Liver (tissue), 9 donors: ENCODE data around the gene ATP13A2. TPM values are rescaled to one million over a fixed set of nuclear protein-coding genes. Genes with fewer than 3 reads are reported as not detected.

Experiments used
- DNase-seq: peaks from one replicate; pipeline ENCODE4 v3.0.0-alpha.2; 2017; ENCODE audit warnings: low spot score
- H3K27ac ChIP-seq, 2 donors: one replicate each; pipeline ENCODE4 v1.7.0; 2013; ENCODE audit warnings: inconsistent platforms in 2 of 2, low read length in 2 of 2, control low read depth in 1 of 2, low read depth in 1 of 2, mild to moderate bottlenecking in 1 of 2
- H3K27me3 ChIP-seq, 4 donors: one replicate each; pipeline versions ENCODE4 v1.6.1 to v1.7.0; 2013; ENCODE audit warnings: low read length in 3 of 4, inconsistent platforms in 1 of 4, mild to moderate bottlenecking in 1 of 4, moderate library complexity in 1 of 4; ENCODE audit not compliant: control insufficient read depth in 4 of 4, insufficient read depth in 4 of 4
- H3K36me3 ChIP-seq, 4 donors: one replicate each; pipeline versions ENCODE4 v1.6.1 to v1.7.0; 2013; ENCODE audit warnings: low read length in 3 of 4, mild to moderate bottlenecking in 3 of 4, low read depth in 1 of 4, moderate library complexity in 1 of 4; ENCODE audit not compliant: control insufficient read depth in 4 of 4, insufficient read depth in 3 of 4
- H3K4me1 ChIP-seq, 4 donors: one replicate each; pipeline versions ENCODE4 v1.6.1 to v1.7.0; 2013; ENCODE audit warnings: low read length in 3 of 4, mild to moderate bottlenecking in 3 of 4, moderate library complexity in 1 of 4; ENCODE audit not compliant: control insufficient read depth in 4 of 4, insufficient read depth in 4 of 4
- H3K4me3 ChIP-seq, 3 donors: one replicate each; pipeline versions ENCODE4 v1.6.1 to v1.7.0; 2013; ENCODE audit warnings: low read length in 3 of 3, control low read depth in 1 of 3, low read depth in 1 of 3, mild to moderate bottlenecking in 1 of 3
- H3K9ac ChIP-seq, 2 donors: one replicate each; pipeline ENCODE4 v1.7.0; 2013; ENCODE audit warnings: low read length in 2 of 2, mild to moderate bottlenecking in 2 of 2, moderate library complexity in 2 of 2, control low read depth in 1 of 2, low read depth in 1 of 2
- H3K9me3 ChIP-seq, 4 donors: one replicate each; pipeline versions ENCODE4 v1.6.1 to v1.7.0; 2013; ENCODE audit warnings: low read length in 3 of 4; ENCODE audit not compliant: control insufficient read depth in 4 of 4
- ATF3 ChIP-seq: IDR thresholded peaks from 2 replicates; pipeline ENCODE4 v1.6.1; 2016; ENCODE audit warnings: antibody characterized with exemption
- EGR1 ChIP-seq, 2 donors: IDR thresholded peaks; 2 replicates each; pipeline ENCODE4 v1.6.1; 2016 to 2018; ENCODE audit warnings: antibody characterized with exemption in 2 of 2, low read depth in 2 of 2
- FOXA1 ChIP-seq: IDR thresholded peaks from 2 replicates; pipeline ENCODE4 v1.6.1; 2016; ENCODE audit warnings: antibody characterized with exemption
- FOXA2 ChIP-seq: IDR thresholded peaks from 2 replicates; pipeline ENCODE4 v1.6.1; 2016; ENCODE audit warnings: antibody characterized with exemption
- GABPA ChIP-seq, 2 donors: IDR thresholded peaks in 1 of 2; conservative IDR thresholded peaks in 1 of 2; 2 replicates each; pipeline ENCODE4 v1.6.1; 2016; ENCODE audit warnings: antibody characterized with exemption in 2 of 2, mild to moderate bottlenecking in 1 of 2, moderate library complexity in 1 of 2
- HNF4G ChIP-seq: IDR thresholded peaks from 2 replicates; pipeline ENCODE4 v1.6.1; 2016; ENCODE audit warnings: antibody characterized with exemption
- JUND ChIP-seq, 2 donors: IDR thresholded peaks; 2 replicates each; pipeline ENCODE4 v1.6.1; 2016; ENCODE audit warnings: antibody characterized with exemption in 2 of 2
- MAX ChIP-seq: IDR thresholded peaks from 2 replicates; pipeline ENCODE4 v1.6.1; 2016; ENCODE audit warnings: antibody characterized with exemption
- NR2F2 ChIP-seq: IDR thresholded peaks from 2 replicates; pipeline ENCODE4 v1.6.1; 2016; ENCODE audit warnings: antibody characterized with exemption
- RAD21 ChIP-seq, 2 donors: IDR thresholded peaks; 2 replicates each; pipeline ENCODE4 v1.6.1; 2016; ENCODE audit warnings: antibody characterized with exemption in 2 of 2, mild to moderate bottlenecking in 2 of 2
- REST ChIP-seq: IDR thresholded peaks from 2 replicates; pipeline ENCODE4 v1.6.1; 2016; ENCODE audit warnings: antibody characterized with exemption, mild to moderate bottlenecking
- RXRA ChIP-seq, 2 donors: IDR thresholded peaks; 2 replicates each; pipeline ENCODE4 v1.6.1; 2017 to 2018; ENCODE audit warnings: antibody characterized with exemption in 2 of 2, mild to moderate bottlenecking in 1 of 2
- SP1 ChIP-seq: IDR thresholded peaks from 2 replicates; pipeline ENCODE4 v1.6.1; 2018; ENCODE audit warnings: antibody characterized with exemption, mild to moderate bottlenecking
- ZBTB33 ChIP-seq: IDR thresholded peaks from 2 replicates; pipeline ENCODE4 v1.6.1; 2016; ENCODE audit warnings: antibody characterized with exemption
- WGBS: extraction: QIAGEN DNeasy Blood & Tissue Kit; methylation state at CpG from one replicate; pipeline ENCODE4 v1.1.7; 2013; 5-methylcytosine and 5-hydroxymethylcytosine counted together
- polyA plus RNA-seq, 2 donors: library from polyadenylated mRNA; stranded (reverse) in 1 of 2; unstranded in 1 of 2; fragments of 200-250 nt in 1 of 2; fragments of >200 nt in 1 of 2; fragmentation: Nextera tagmentation in 1 of 2; extraction: Ambion mirVana in 1 of 2; gene quantifications; one replicate each; pipeline versions ENCODE4 v1.2.1 to v1.2.3, GENCODE V29; 2013 to 2015
- total RNA-seq, 2 donors: library from RNA; depleted of rRNA; stranded (reverse); fragments of >200 nt; gene quantifications; one replicate each; pipeline ENCODE4 v1.2.3, GENCODE V29; 2014
- TF ChIP-seq, protein P1 (sequence below): fragments of 150-350 bp; IDR thresholded peaks from 2 replicates; pipeline ENCODE4 v1.5.1; 2017; ENCODE audit warnings: improper control_type of control experiment, low read depth, low read length; ENCODE audit not compliant: missing input control
- donor health status: healthy.
- donor health status: healthy.
- donor health status: healthy.
- donor health status: healthy.
- donor health status: healthy.

ATP13A2 gene
- total and polyA plus RNA-seq, 4 donors = 2.4 to 12.2 (median 8.1) TPM

- Histone ChIP-seq H3K4me1 (no peaks in the 10 kb centered on the region), H3K27ac (no peak overlapping the region), H3K4me3 (no peak overlapping the region), H3K9me3 (no peaks in the 10 kb centered on the region), H3K36me3 (no peaks in the 10 kb centered on the region), H3K9ac (no peak overlapping the region), H3K27me3 (no peaks in the 10 kb centered on the region)
- DNase-seq = no peak
- TF ChIP-seq RXRA (IDR thresholded peaks at IDR 0.05) (no peak), RAD21 (IDR thresholded peaks at IDR 0.05) (no peak), EGR1 (IDR thresholded peaks at IDR 0.05; ENCODE audit: low read depth in 2 of 2) (no peak), ATF3 (no peak), FOXA1 (no peak), NR2F2 (no peak), JUND (IDR thresholded peaks at IDR 0.05) (no peak)
- 85% methylated on average over 14 of the region's 14 CpGs for WGBS
These were observed 36.5 kb downstream of the ATP13A2 start for GRCh38 chr1:16975211-16975610.

- 91% methylated on average over 9 of the region's 9 CpGs for WGBS
- no peak overlapping the region for H3K4me3 ChIP-seq
- H3K27me3 ChIP-seq = no peaks in the 10 kb centered on the region
- no peaks in the 10 kb centered on the region for H3K9me3 ChIP-seq
- H3K36me3 ChIP-seq = peaks cover 0 to 2% (median 0%) of the 10 kb centered on the region in 4 donors
- no peak overlapping the region for H3K9ac ChIP-seq
- no peak for TF ChIP-seq SP1
- TF ChIP-seq EGR1 (IDR thresholded peaks at IDR 0.05; ENCODE audit: low read depth in 2 of 2) = no peak
- no peak for TF ChIP-seq FOXA2
- no peak for TF ChIP-seq MAX
- no peak for TF ChIP-seq FOXA1
- TF ChIP-seq GABPA (IDR thresholded peaks at IDR 0.05 in 1 of 2, conservative IDR thresholded peaks at IDR 0.05 in 1 of 2) = no peak
- TF ChIP-seq REST = no peak
- H3K27ac ChIP-seq = no peak overlapping the region
- H3K4me1 ChIP-seq = no peaks in the 10 kb centered on the region
- DNase-seq = no peak
These were observed 38.5 kb downstream of the ATP13A2 start for GRCh38 chr1:16973215-16973614.

DNA sequence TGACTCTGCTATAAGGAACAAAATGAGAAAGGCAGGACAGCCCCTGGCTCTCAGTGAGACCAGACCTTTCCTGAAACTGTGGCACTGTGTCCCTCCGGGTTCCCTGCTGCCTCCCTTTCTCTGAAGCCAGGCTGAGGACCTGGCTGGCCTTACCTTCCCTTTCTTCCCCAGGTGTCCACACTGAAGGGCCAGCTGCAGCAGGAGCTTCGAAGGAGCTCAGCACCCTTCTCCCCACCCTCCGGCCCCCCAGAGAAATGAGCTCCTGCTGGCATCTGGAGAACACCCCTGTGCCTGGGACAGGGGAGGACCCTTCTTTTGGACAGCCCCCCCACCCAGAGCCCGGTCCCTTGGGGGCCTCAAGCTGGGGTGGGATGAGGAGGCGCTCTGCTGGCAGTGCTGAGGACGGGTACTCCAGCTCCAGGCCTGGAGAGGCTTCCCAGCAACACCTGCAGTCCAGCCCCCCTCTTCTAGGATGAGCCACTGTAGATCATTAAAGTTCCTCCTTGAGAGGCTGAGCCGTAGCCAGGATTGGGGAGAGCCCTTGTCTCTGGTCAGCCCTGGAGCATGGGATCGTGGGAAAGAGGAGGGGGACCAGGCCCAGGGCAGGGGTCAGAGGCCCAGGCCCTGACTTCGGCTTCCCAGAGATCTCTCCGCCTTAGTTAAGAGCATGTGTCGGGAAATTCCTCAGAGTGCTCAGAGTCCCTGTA, 39.4 kb downstream of the ATP13A2 start:
- DNase-seq = no peak
- Histone ChIP-seq H3K4me3 (no peak overlapping the region), H3K36me3 (peaks cover 0 to 2% (median 0%) of the 10 kb centered on the region in 4 donors), H3K27ac (no peak overlapping the region), H3K27me3 (no peaks in the 10 kb centered on the region), H3K4me1 (no peaks in the 10 kb centered on the region), H3K9ac (no peak overlapping the region), H3K9me3 (no peaks in the 10 kb centered on the region)
- WGBS = 91% methylated on average over 11 of the region's 11 CpGs
- TF ChIP-seq HNF4G (no peak), RXRA (IDR thresholded peaks at IDR 0.05) (no peak), JUND (IDR thresholded peaks at IDR 0.05) (no peak), FOXA1 (no peak), ZBTB33 (no peak)
- TF ChIP-seq, protein P1, sequence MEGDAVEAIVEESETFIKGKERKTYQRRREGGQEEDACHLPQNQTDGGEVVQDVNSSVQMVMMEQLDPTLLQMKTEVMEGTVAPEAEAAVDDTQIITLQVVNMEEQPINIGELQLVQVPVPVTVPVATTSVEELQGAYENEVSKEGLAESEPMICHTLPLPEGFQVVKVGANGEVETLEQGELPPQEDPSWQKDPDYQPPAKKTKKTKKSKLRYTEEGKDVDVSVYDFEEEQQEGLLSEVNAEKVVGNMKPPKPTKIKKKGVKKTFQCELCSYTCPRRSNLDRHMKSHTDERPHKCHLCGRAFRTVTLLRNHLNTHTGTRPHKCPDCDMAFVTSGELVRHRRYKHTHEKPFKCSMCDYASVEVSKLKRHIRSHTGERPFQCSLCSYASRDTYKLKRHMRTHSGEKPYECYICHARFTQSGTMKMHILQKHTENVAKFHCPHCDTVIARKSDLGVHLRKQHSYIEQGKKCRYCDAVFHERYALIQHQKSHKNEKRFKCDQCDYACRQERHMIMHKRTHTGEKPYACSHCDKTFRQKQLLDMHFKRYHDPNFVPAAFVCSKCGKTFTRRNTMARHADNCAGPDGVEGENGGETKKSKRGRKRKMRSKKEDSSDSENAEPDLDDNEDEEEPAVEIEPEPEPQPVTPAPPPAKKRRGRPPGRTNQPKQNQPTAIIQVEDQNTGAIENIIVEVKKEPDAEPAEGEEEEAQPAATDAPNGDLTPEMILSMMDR = no peak
